Central memory CD8-positive, alpha-beta T cell (primary cell): ENCODE data around the gene MMS22L.

Experiments
- ATAC-seq: fragments of 150-1000 bp; cut with Tn5 transposase; replicated peaks from 2 replicates; pipeline ENCODE4 v1.10.0; 2022; ENCODE audit warnings: mild to moderate bottlenecking, moderate FRiP score, moderate number of reproducible peaks; ENCODE audit not compliant: poor library complexity, severe bottlenecking; ENCODE audit errors: extremely low read depth
- DNase-seq, 2 donors: peaks; one replicate each; pipeline ENCODE4 v3.0.0; 2021; ENCODE audit warnings: low spot score in 2 of 2
- H3K27ac Mint-ChIP-seq: one replicate; pipeline ENCODE4 v1.8.0; 2022; ENCODE audit warnings: low read depth, mild to moderate bottlenecking, moderate library complexity, mixed read lengths
- H3K27me3 Mint-ChIP-seq: one replicate; pipeline ENCODE4 v1.8.0; 2022; ENCODE audit warnings: mixed read lengths
- H3K36me3 Mint-ChIP-seq: one replicate; pipeline ENCODE4 v1.8.0; 2022; ENCODE audit warnings: mild to moderate bottlenecking, moderate library complexity, mixed read lengths; ENCODE audit not compliant: insufficient read depth
- H3K4me1 Mint-ChIP-seq: one replicate; pipeline ENCODE4 v1.8.0; 2022; ENCODE audit warnings: mixed read lengths
- H3K4me3 Mint-ChIP-seq: one replicate; pipeline ENCODE4 v1.8.0; 2022; ENCODE audit warnings: mild to moderate bottlenecking, moderate library complexity, mixed read lengths
- H3K9me3 Mint-ChIP-seq: one replicate; pipeline ENCODE4 v1.8.0; 2022; ENCODE audit warnings: mixed read lengths

Gene MMS22L

GRCh38 chr6:97095311-97095850, 187.6 kb downstream of the MMS22L start:
- no peaks in the 10 kb centered on the region for H3K9me3 Mint-ChIP-seq
- H3K27ac Mint-ChIP-seq, result no peak overlapping the region
- DNase-seq (no peak), ATAC-seq (no peak)
- H3K27me3 Mint-ChIP-seq, result no peaks in the 10 kb centered on the region
- no peak overlapping the region for H3K4me3 Mint-ChIP-seq
- no peaks in the 10 kb centered on the region for H3K4me1 Mint-ChIP-seq
- H3K36me3 Mint-ChIP-seq, result peaks cover 1% of the 10 kb centered on the region

GRCh38 chr6:97094376-97094775, 188.6 kb downstream of the MMS22L start:
- no peaks in the 10 kb centered on the region for H3K9me3 Mint-ChIP-seq
- H3K27me3 Mint-ChIP-seq, result no peaks in the 10 kb centered on the region
- no peak overlapping the region for H3K27ac Mint-ChIP-seq
- H3K4me3 Mint-ChIP-seq, result no peak overlapping the region
- H3K36me3 Mint-ChIP-seq, result no peaks in the 10 kb centered on the region
- no peak for DNase-seq
- H3K4me1 Mint-ChIP-seq, result no peaks in the 10 kb centered on the region
- no peak for ATAC-seq

- H3K4me1 Mint-ChIP-seq, result no peaks in the 10 kb centered on the region
- no peaks in the 10 kb centered on the region for H3K27me3 Mint-ChIP-seq
- DNase-seq (no peak), ATAC-seq (no peak)
- no peak overlapping the region for H3K27ac Mint-ChIP-seq
- no peaks in the 10 kb centered on the region for H3K9me3 Mint-ChIP-seq
- H3K36me3 Mint-ChIP-seq, result no peaks in the 10 kb centered on the region
- H3K4me3 Mint-ChIP-seq, result no peak overlapping the region
Observed at GRCh38 chr6:97092673-97093305, 190.2 kb downstream of the MMS22L start.
